Measurements from ENCODE around the gene OPCML.

Gene OPCML

DNA sequence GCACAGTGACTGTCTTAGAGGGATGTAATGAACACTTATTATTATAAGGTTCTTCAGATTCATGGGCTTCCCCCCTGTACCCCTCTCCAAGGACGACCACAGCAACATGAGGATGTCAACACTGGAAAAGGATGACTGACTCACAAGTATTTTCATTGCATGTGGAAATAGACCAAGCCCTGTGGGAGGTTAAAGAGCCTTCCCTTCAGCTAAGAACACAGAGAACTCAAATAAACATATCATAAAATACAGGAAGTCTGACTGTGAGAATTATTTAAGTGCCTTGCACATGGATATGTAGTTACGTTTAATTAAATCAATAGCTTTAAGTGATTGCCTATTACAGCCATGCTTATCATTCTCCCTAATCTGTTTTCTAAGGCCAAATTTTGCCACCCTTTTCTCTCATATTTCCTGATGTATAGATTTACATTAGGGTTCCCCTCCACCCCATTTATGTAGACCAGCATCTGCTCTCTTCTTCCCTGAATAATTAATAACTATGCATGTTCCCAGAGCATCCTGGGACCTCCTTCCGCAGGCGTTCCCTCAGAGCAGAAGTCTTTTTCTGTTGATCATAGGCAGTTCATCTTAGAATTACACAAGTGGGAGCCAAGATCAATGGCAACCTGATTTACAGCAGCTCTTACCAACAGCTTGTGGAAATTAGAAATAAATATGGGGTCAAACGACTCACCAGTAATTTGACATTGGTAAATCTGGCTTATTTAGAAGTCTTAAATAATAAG is 226.9 kb downstream of the OPCML start:
- DNase-seq (ENCODE audit: low read depth in 2 of 2, low spot score in 1 of 2) = no peak

DNA sequence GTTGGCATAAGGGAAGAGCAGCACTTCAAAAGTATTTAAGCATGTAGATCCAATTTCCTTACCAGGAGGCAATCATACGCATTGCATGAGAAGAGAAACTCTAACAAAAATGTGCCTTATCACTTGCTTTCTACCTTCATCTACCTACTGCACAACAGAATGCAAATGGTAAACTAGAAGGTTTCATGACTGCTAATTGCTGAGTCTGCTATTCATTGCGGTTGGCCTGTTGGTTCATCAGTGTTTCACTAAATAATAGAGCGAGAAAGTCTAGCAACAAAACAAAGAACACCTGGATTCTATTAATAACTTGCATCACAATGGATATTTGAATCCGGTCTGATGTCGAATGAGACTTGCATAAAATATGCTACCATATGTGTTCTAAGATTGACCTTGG is 229.0 kb downstream of the OPCML start:
- DNase-seq (ENCODE audit: low read depth in 2 of 2, low spot score in 1 of 2) = no peak

DNA sequence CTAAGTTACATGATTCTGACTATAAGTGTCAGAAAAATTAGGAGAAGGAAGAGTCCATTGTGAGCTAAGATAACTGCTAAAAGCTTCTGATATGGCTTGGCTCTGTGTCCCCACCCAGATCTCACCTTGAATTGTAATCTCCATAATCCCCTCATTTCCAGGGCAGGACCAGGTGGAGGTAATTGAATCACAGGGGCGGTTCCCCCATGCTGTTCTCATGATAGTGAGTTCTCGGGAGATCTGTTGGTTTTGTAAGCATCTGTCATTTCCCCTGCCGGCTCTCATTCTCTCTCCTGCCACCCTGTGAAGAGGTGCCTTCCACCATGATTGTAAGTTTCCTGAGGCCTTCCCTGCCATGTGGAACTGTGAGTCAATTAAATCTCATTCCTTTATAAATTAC is 230.2 kb downstream of the OPCML start:
- no peak for DNase-seq (ENCODE audit: low read depth in 2 of 2, low spot score in 1 of 2)

DNA sequence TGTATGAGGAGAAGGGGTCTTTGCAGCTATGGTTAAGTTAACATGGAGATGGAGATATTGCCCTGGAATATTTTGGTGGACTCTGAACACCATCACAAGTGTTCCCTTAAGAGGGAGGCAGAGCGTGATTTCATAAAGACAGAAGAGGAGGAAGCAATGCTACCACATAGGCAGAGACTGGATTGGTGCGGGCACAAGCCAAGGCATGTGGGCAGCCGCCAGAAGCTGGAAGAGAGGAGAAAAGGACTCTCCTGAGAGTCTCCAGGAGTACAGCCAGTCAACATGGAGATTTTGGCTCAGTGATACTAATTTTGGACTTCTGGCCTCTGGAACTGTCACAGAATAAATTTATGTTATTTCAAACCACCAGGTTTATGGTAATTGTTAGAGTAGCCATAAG is 231.6 kb downstream of the OPCML start:
- no peak for DNase-seq (ENCODE audit: low read depth in 2 of 2, low spot score in 1 of 2)

DNA sequence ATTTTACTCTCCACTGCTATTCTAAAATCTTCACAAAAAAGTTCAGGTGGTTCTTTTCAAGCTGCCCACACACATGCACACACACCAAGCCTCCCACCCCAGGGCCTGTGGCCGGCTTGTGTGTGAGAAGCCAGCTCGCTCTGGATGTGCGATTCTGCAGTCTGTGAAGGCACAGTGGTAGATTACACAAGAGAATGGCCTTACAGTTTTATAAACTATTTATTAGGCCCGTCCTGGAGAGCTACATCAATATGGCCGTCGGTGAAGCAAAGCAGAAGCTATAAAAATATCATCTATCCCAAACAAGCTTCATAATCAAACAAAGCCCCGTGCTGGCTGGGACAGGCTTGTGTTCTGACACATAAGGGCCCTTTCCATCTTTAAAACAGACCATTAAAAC is 240.5 kb downstream of the OPCML start:
- no peak for DNase-seq (ENCODE audit: low read depth in 2 of 2, low spot score in 1 of 2)

DNA sequence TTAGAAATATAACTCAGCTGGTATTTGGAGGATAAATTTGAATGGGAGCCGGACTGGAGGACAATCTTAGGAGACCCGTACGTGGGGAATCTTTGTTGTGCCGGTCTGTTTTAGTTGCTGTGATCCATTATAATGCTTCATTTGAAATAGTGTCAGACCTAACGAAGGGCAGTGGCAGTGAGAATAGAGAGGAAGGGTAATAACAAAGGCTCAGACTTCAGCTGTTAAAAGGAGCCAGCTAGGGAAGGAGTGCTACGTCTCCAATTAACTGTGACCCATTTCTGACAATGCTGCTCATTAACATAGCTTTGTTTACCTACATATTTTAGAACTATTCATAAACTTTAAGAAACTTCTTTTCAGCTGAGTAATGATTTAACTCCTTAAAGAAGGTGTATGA is 246.9 kb downstream of the OPCML start:
- DNase-seq (ENCODE audit: low read depth in 2 of 2, low spot score in 1 of 2) = no peak

DNA sequence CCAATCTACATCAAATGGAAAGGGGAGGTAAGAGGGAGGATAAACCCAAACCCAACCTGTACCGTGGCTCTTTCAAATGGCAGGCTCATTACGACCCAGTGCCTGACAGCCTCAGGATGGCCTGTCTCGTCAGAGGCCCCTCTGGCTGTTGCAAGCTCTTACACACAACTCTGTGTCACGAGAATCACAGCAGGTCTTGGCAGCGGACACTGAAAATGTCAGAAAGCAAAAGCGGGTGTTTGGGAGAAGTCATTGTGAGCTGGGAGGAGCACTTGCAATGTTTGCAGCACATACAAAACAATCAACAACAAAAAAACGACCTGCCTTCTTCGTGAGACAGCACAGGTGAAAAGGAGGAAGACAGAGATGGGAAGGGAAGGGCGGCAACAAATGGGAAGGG is 248.1 kb downstream of the OPCML start:
- DNase-seq (ENCODE audit: low read depth in 2 of 2, low spot score in 1 of 2) = no peak

DNA sequence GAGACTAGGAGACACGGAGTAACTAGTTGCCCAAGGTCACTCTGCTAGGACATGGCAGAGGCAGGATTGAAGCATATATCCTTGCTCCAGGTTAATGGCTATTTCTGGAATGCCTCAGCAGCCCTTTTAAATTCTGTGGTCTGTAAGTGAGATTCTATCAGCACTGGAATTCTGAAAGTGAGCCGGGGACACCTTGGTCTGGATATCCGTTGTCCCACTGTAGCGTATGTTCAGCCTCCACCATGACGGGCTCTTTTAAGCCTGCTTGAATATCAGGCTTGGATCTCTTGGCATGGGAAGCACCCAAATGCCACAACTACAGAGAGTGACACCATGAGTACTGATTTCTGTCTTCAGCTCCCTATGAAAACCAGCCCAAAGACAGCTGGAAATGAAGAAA is 254.4 kb downstream of the OPCML start:
- DNase-seq (ENCODE audit: low read depth in 2 of 2, low spot score in 1 of 2) = no peak

DNA sequence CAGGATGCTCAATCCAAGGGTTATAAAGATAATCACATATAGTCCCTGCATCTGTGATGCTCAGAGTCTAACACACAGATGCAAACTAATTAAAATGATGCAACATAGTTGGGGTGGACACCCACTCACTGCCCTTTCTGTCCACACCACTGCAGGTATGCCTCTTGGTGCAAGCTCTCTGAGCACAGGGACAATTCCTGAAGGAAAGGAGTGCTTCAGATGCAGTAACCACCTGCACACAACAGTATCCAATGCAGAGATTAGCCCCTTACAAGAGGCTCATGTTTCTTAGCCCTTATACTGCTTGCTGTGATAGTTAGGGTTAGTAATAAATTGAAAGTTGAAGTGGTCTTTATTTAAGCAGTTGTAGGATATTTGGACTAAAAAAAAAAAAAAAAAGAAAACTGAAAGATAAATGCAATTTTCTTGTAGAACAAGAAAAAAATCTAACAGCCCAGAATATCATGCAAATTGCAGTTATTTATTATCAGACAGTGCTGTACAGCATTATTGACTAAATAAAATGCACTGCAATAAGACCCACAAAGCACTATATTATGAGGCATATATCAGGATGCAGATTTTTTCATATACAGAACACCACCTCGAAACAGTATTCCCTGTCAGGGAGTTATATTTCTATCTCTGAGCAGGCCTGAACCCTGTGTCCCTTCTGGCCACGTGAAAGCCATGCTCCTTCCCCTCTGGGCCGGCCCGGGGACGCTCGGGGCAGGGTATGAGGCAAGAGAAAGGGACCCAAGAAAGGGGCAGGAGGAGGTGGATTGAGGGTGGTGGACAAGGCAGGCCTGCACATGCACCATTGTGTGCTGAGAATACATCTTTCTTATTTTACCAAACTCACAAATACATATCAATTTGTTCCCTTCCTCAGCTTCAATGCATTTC is 260.2 kb downstream of the OPCML start:
- no peak for DNase-seq (ENCODE audit: low read depth in 2 of 2, low spot score in 1 of 2)

DNA sequence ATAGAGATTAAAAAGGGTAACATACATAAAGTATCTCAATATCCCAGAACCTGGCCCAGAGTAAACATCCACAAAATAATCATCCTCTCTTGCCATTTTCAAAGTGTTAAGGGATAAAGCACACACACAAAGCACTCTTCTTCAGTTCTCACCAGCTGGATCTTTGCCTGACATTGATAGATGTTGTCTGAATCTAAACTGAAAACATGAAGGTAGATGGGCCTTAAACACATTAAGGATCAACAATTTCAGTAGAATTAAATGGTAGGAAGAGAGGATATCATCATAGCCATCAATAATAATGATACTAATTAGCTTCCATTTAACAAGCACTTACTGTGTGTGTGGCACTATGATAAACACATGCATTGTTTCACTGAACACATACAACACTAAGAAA is 261.1 kb downstream of the OPCML start:
- DNase-seq (ENCODE audit: low read depth in 2 of 2, low spot score in 1 of 2) = no peak

DNA sequence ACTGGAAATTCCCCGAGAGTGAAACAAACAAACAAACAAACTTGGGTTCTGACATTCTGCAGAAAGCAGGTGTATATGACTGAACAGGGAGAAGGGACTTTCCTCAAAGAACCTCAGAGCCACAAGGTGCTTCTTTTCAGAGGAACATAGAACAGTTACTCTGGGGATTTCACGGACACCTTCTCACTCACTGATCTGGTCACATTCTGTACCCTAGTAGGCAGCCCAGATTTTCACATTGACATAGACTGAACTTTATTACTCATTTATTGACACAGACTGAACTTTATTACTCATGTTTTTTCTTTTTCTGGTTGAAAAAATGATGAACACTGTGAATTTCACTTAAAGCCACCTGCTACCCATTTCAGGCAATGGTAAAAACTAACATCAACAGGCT is 263.0 kb downstream of the OPCML start:
- no peak for DNase-seq (ENCODE audit: low read depth in 2 of 2, low spot score in 1 of 2)

DNA sequence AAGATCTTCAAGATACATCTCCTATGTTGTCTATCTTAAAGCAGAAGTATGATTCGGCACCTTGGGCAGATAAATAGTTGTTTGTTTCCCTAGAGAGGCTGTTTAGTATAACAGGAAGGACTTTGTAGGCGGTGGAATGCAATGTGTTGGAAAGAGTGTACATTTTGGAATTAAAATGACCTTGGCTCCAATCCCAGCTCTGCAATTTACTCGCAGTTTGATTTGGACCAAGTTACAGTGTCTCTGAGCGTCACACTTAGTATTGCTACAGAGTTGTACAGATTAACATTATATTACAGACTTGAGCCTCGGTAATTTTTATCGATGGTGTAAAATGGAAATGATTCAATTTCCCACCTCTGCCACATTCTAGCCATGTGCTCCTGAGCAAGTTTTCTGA is 265.3 kb downstream of the OPCML start:
- DNase-seq (ENCODE audit: low read depth in 2 of 2, low spot score in 1 of 2) = no peak

DNA sequence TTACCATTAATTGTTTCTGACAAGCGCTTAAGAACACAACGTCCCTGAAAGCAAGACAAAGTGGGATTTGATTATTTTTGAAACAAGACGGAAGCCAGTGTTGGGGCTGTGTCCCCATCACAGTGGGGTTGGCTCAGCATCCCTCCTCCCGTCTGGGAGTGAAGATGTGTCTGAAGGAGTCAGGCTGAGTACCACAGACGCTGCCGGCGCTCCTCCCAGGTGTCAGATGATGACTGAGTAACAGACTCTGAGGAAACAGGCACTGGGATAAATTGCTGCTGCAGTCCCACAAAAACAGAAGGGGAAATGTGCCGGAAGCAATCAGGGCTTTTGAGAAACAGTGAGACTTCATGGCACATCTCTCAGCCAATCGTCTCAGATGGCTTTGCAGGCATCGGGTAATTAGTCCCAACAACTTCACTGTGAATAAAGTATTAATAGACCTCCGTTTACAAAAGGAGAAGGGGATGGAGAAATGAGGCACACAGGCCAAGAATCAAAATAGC is 266.7 kb downstream of the OPCML start:
- no peak for DNase-seq (ENCODE audit: low read depth in 2 of 2, low spot score in 1 of 2)

DNA sequence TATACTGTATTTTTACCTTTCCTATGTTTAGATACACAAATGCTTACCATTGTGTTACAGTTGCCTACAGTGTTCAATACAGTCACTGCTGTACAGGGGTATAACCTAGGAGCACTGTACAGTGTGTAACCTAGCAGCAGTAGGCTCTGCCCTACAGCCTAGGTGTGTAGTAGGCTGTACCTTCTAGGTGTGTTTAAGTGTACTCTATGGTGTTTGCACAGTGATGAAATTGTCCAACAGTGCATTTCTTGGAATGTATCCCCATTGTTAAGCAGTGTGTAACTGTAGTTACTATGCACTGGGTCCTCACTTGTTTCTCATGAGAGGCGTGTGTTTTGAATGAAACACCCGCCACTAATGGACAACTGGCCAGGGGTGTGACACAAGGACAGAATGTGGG is 269.0 kb downstream of the OPCML start:
- DNase-seq (ENCODE audit: low read depth in 2 of 2, low spot score in 1 of 2) = no peak

DNA sequence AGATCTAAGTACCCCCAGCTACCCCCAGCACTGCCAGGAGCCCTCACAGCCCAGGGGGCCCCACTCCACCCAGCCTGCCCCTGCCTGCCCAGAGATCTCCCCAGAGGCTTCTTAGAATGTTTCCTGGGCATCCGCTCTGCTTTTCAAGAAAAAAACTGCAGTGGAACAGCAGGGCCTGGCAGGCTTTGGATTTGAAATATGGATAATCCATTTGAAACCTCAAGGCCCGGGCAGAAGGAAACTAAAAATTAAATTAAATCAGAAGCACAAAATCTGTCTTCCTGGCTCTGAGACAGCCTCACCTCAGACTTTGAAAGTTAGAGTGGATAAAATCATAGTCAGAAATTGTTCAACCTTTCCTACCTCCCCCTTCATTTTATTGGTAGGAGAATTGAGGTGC is 273.6 kb downstream of the OPCML start:
- no peak for DNase-seq (ENCODE audit: low read depth in 2 of 2, low spot score in 1 of 2)

DNA sequence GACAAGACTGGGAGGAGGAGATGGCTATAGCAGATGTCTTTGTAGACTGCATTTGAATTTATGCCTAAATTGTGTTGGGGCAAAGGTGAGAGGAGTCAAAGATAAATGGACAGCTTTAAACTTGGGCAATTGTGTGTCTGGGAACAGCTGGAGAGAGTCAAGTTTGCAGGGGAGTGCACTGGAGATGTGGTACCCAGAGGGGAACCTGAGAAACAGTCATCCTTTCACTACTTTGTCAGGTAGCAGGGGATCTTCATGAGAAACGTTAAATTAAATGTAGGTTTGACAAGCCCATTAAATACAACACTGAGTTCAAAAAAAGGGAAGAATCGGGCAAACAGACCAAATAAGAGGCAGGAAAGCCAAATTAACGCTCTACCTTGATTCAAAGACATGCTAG is 277.7 kb downstream of the OPCML start:
- no peak for DNase-seq (ENCODE audit: low read depth in 2 of 2, low spot score in 1 of 2)

DNA sequence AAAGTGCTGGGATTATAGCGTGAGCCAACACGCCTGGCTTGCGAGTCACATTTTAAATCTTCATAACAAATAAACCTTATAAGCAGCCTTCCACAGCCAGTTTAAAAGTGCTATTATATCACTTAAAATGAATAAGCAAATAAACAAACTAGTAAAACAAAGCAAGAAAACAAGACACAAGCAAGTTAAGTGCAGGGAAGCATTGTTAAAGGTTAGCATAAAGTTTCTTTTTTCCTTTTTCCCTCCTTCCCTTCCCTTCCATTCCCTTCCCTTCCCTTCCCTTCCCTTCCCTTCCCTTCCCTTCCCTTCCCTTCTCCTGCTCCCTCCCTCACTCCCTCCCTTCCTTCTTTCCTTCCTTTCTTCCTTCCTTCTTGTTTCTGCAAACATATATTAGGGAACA is 278.7 kb downstream of the OPCML start:
- no peak for DNase-seq (ENCODE audit: low read depth in 2 of 2, low spot score in 1 of 2)

DNA sequence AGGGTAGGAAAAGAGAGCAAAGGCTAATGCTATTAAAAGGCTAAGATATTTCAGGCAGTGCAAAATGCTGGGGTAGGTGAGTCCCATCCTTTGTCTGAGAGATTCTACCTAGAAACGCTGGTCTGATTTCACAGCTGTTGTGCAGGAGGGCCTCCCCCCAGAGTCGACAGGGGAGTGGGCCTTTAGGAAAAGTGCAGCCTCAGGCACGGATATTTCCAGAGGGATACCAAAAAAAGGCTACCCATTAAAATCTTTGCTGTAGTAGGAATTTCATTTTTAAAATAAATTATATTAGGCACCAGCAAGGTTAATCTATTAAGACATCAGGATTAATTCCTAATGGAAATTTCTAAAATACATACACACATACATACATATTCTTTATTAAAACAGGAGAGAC is 280.5 kb downstream of the OPCML start:
- DNase-seq (ENCODE audit: low read depth in 2 of 2, low spot score in 1 of 2) = no peak

DNA sequence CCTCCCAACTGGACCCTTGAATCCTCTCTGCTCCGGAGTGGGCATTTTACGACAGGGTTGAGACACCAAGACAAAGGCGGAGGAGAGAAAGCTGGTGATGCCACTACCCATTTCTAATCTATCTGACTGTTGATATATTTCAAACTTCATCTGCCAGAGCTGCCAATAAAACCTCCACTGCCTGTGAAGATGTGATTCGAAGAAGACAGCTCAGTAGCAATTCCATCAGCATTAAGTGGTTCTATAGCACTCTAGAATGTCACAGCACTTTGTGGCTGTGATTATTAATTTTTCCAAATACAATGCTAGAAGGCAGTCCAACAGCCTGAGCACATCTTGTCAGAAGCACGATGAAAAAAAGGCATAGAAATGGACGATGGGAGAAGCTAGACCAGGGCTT is 282.8 kb downstream of the OPCML start:
- no peak for DNase-seq (ENCODE audit: low read depth in 2 of 2, low spot score in 1 of 2)

DNA sequence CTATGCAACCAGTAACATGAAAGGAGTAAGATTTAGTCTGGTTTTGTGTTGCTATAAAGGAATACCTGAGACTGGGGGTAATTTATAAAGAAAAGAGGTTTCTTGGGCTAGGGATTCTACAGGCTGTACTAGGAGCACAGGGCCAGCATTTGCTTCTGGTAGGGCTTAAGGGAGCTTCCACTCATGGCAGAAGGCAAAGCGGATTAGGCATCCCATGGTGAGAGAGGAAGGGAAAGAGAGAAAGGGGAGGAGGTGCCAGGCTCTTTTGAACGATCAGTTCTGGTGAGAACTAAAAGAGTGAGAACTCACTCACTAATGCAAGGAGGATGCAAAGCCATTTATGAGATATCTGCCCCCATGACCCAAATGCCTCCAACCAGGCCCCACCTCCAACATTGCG is 283.2 kb downstream of the OPCML start:
- DNase-seq (ENCODE audit: low read depth in 2 of 2, low spot score in 1 of 2) = no peak

DNA sequence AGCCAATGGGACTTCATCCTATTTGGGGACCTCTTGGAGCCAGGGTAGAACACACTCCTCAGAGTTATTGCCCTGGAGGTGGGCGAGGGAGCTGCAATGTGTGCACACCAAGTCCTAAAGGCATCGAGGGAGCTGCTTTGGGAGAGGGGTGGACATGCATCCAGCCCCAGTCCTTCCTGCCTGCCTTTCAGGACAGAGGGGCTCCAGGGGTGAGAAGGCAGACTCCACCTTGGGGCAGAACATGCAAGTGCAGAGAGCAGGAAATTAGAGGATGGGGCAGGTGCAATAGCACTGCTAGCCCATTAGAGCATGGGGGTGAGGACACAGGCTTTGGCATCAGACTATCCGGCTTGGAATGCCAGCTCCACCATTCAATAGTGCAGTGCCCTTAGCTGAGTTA is 288.5 kb downstream of the OPCML start:
- no peak for DNase-seq (ENCODE audit: low read depth in 2 of 2, low spot score in 1 of 2)

DNA sequence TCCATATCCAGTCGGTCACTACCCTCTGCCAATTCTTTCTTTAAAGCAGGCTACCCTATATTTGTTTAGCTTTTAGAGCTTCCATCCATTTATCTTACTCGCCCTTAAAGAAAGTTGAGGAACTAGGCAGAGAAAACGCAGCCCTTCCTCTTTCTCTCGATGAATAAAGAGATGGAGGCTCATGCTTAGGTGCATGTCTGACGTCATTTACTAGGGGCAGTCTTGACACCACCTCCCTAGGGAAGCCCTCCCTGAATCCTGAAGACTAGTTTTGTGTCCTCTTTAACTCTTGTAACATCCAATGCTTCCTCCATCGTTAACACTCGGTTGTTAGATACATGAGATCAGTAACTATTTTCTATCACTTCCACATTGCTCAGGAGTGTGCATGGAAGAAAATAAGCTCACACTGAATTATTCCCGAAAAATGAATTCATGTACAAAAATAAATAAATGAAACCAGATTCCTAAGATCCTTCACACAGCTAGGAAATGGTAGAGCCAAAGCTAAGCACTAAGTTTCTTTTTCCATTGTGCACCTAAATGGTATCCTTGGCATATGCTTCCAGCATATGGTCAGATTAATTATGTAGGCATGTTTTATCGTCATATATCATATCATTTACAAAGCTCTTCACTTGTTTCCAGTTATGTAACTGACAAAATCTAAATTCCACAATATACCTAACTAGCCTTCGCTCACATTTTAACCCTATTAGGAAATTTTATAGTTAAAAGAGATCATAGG is 291.2 kb downstream of the OPCML start:
- DNase-seq (ENCODE audit: low read depth in 2 of 2, low spot score in 1 of 2) = no peak
